OCI-LY7 (cell line): ENCODE data around the gene OPCML. TPM values are rescaled to one million over a fixed set of nuclear protein-coding genes. Genes with fewer than 3 reads are reported as not detected.

Experiments used
- BruUV-seq: library from RNA; stranded (reverse); fragments of 400-500 nt; replicated peaks from 2 replicates; lab custom pipeline; 2021; lab: Mats Ljungman, UMichigan
- CTCF ChIA-PET: fragments of 300-600 bp; sonication (Branson Sonifier 250); formaldehyde crosslinking; loops from one replicate; lab custom pipeline; 2022; ENCODE audit warnings: antibody characterized with exemption; ENCODE audit not compliant: unreplicated experiment; lab: Charles Lee
- POLR2A ChIA-PET: fragments of 300-600 bp; sonication (Branson Sonifier 250); formaldehyde crosslinking; loops from one replicate; lab custom pipeline; 2022; ENCODE audit warnings: antibody characterized with exemption; lab: Charles Lee
- DNase-seq: peaks from one replicate; pipeline ENCODE4 v3.0.0-alpha.2; 2015; ENCODE audit warnings: low spot score
- H2AFZ ChIP-seq: fragments of 200-600 bp; sonication (generic), shearing (Covaris generic); 2 replicates; pipeline ENCODE4 v1.6.1; 2014; ENCODE audit warnings: mild to moderate bottlenecking, antibody characterized with exemption, low read length, moderate library complexity
- H3K27ac ChIP-seq: fragments of 200-600 bp; sonication (generic); 2 replicates; pipeline ENCODE4 v1.5.1; 2014; ENCODE audit warnings: mixed run types, low read depth, mild to moderate bottlenecking, moderate library complexity, low read length, inconsistent platforms; ENCODE audit not compliant: poor library complexity, severe bottlenecking
- H3K36me3 ChIP-seq: fragments of 200-600 bp; sonication (generic); 2 replicates; pipeline ENCODE4 v1.6.1; 2014; ENCODE audit warnings: mild to moderate bottlenecking, antibody characterized with exemption, low read length, moderate library complexity, mixed read lengths; ENCODE audit not compliant: insufficient read depth
- H3K4me1 ChIP-seq: fragments of 200-600 bp; sonication (generic); 2 replicates; pipeline ENCODE4 v1.5.1; 2014; ENCODE audit warnings: mild to moderate bottlenecking, low read length; ENCODE audit not compliant: insufficient read depth, poor library complexity, severe bottlenecking
- H3K4me2 ChIP-seq: fragments of 200-600 bp; sonication (generic); 2 replicates; pipeline ENCODE4 v1.6.1; 2014; ENCODE audit warnings: mild to moderate bottlenecking, low read length
- H3K4me3 ChIP-seq: fragments of 200-600 bp; sonication (generic); 2 replicates; pipeline ENCODE4 v1.5.1; 2014; ENCODE audit warnings: mild to moderate bottlenecking, low read depth, low read length; ENCODE audit not compliant: poor library complexity, severe bottlenecking
- H3K79me2 ChIP-seq: fragments of 200-600 bp; sonication (generic); 2 replicates; pipeline ENCODE4 v1.6.1; 2016; ENCODE audit warnings: low read depth, mild to moderate bottlenecking, low read length, moderate library complexity, mixed read lengths; ENCODE audit not compliant: insufficient read depth
- H3K9me2 ChIP-seq: fragments of 200-600 bp; sonication (generic); 2 replicates; pipeline ENCODE4 v1.6.1; 2016; ENCODE audit warnings: mild to moderate bottlenecking, low read length, mixed read lengths; ENCODE audit not compliant: insufficient read depth
- H3K9me3 ChIP-seq: fragments of 200-600 bp; sonication (generic); 2 replicates; pipeline ENCODE4 v1.6.1; 2014; ENCODE audit warnings: mild to moderate bottlenecking, mixed run types, low read length, mixed read lengths
- H4K20me1 ChIP-seq: fragments of 200-600 bp; sonication (generic); 2 replicates; pipeline ENCODE4 v1.6.1; 2014; ENCODE audit warnings: mild to moderate bottlenecking, antibody characterized with exemption, low read length, moderate library complexity, mixed read lengths; ENCODE audit not compliant: insufficient read depth
- CTCF ChIP-seq: fragments of 200-600 bp; sonication (generic); conservative IDR thresholded peaks from 2 replicates; pipeline ENCODE4 v1.5.1; 2014; ENCODE audit warnings: mild to moderate bottlenecking, antibody characterized with exemption, low read length, moderate library complexity, mixed read lengths
- EZH2phosphoT487 ChIP-seq: fragments of 200-600 bp; sonication (generic); IDR thresholded peaks from 2 replicates; pipeline ENCODE4 v1.6.1; 2018; ENCODE audit warnings: low read depth, borderline replicate concordance, mild to moderate bottlenecking, mixed run types, antibody characterized with exemption, low read length, moderate library complexity, mixed read lengths
- intact Hi-C: fragments of 100-400 bp; cut with micrococcal nuclease; formaldehyde crosslinking; loops from one replicate; pipeline ENCODE4 v1.10.0; 2022; ENCODE audit not compliant: unreplicated experiment
- total RNA-seq, 2 experiments: library from RNA; depleted of rRNA in 1 of 2; stranded (reverse); fragments of >200 nt in 1 of 2; shearing (Covaris generic) in 1 of 2; gene quantifications; 2 replicates each; pipeline ENCODE4 v1.2.3, GENCODE V29; 2014 to 2022

Gene OPCML
- total RNA-seq, 2 experiments from 2014 or later, result not detected

GRCh38 chr11:132788816-132789325, 743.4 kb downstream of the OPCML start:
- no peaks in the 10 kb centered on the region for H3K4me1 ChIP-seq
- TF ChIP-seq EZH2phosphoT487 (no peak), CTCF (no peak)
- H3K9me2 ChIP-seq, result no peaks in the 10 kb centered on the region
- H4K20me1 ChIP-seq, result no peaks in the 10 kb centered on the region
- no peaks in the 10 kb centered on the region for H3K9me3 ChIP-seq
- no peak for DNase-seq
- H3K4me2 ChIP-seq, result no peak overlapping the region
- no peak overlapping the region for H3K4me3 ChIP-seq
- H3K79me2 ChIP-seq, result no peaks in the 10 kb centered on the region
- H2AFZ ChIP-seq, result no peak overlapping the region
- no peaks in the 10 kb centered on the region for H3K36me3 ChIP-seq
- intact Hi-C loops, result no loop called here
- no peak overlapping the region for H3K27ac ChIP-seq
- BruUV-seq, result no TSS peak
- POLR2A ChIA-PET, result no interaction called here
- CTCF ChIA-PET, result no interaction called here

- TF ChIP-seq CTCF (no peak), EZH2phosphoT487 (no peak)
- H3K9me2 ChIP-seq, result no peaks in the 10 kb centered on the region
- ChIA-PET CTCF (no interaction called here), POLR2A (no interaction called here)
- no peaks in the 10 kb centered on the region for H4K20me1 ChIP-seq
- intact Hi-C loops, result no loop called here
- H3K36me3 ChIP-seq, result no peaks in the 10 kb centered on the region
- H3K4me2 ChIP-seq, result no peak overlapping the region
- H3K27ac ChIP-seq, result no peak overlapping the region
- BruUV-seq, result no TSS peak
- H3K9me3 ChIP-seq, result no peaks in the 10 kb centered on the region
- no peaks in the 10 kb centered on the region for H3K4me1 ChIP-seq
- no peaks in the 10 kb centered on the region for H3K79me2 ChIP-seq
- no peak for DNase-seq
- no peak overlapping the region for H3K4me3 ChIP-seq
- no peak overlapping the region for H2AFZ ChIP-seq
Measured at GRCh38 chr11:132785878-132786277, 746.4 kb downstream of the OPCML start.

- H3K27ac ChIP-seq, result no peak overlapping the region
- H3K9me2 ChIP-seq, result no peaks in the 10 kb centered on the region
- ChIA-PET POLR2A (no interaction called here), CTCF (no interaction called here)
- H3K9me3 ChIP-seq, result no peaks in the 10 kb centered on the region
- H3K4me1 ChIP-seq, result no peaks in the 10 kb centered on the region
- BruUV-seq, result no TSS peak
- DNase-seq, result no peak
- TF ChIP-seq CTCF (no peak), EZH2phosphoT487 (no peak)
- no peak overlapping the region for H3K4me2 ChIP-seq
- no peak overlapping the region for H3K4me3 ChIP-seq
- no peaks in the 10 kb centered on the region for H3K79me2 ChIP-seq
- no peaks in the 10 kb centered on the region for H4K20me1 ChIP-seq
- intact Hi-C loops, result no loop called here
- no peaks in the 10 kb centered on the region for H3K36me3 ChIP-seq
- no peak overlapping the region for H2AFZ ChIP-seq
Measured at GRCh38 chr11:132784441-132784840, 747.9 kb downstream of the OPCML start.
